Effector memory CD4-positive, alpha-beta T cell (primary cell): Measurements from ENCODE around the gene CCL8.

Source experiments
- DNase-seq, 3 donors: peaks; one replicate each; pipeline ENCODE4 v3.0.0-alpha.2; 2020
- H3K27ac ChIP-seq: 2 replicates; pipeline ENCODE4 v1.7.0; 2013; ENCODE audit warnings: mild to moderate bottlenecking, low read length, moderate library complexity; ENCODE audit not compliant: insufficient read depth, poor library complexity, severe bottlenecking
- H3K27me3 ChIP-seq: replicated peaks from 2 replicates; pipeline ENCODE4 v1.7.0; 2013; ENCODE audit warnings: mild to moderate bottlenecking, low read length; ENCODE audit not compliant: insufficient read depth, control insufficient read depth, poor library complexity, severe bottlenecking
- H3K36me3 ChIP-seq: 2 replicates; pipeline ENCODE4 v1.7.0; 2013; ENCODE audit warnings: mild to moderate bottlenecking, low read length, moderate library complexity; ENCODE audit not compliant: control insufficient read depth, insufficient read depth
- H3K4me1 ChIP-seq: 2 replicates; pipeline ENCODE4 v1.7.0; 2013; ENCODE audit warnings: low read length, mild to moderate bottlenecking; ENCODE audit not compliant: control insufficient read depth, insufficient read depth, poor library complexity, severe bottlenecking
- H3K4me3 ChIP-seq: 2 replicates; pipeline ENCODE4 v1.7.0; 2013; ENCODE audit warnings: low read length, low read depth, mild to moderate bottlenecking; ENCODE audit not compliant: insufficient read depth, poor library complexity, severe bottlenecking
- H3K9me3 ChIP-seq: 2 replicates; pipeline ENCODE4 v1.7.0; 2013; ENCODE audit warnings: mild to moderate bottlenecking, low read length, moderate library complexity; ENCODE audit not compliant: control insufficient read depth

The CCL8 gene

DNA sequence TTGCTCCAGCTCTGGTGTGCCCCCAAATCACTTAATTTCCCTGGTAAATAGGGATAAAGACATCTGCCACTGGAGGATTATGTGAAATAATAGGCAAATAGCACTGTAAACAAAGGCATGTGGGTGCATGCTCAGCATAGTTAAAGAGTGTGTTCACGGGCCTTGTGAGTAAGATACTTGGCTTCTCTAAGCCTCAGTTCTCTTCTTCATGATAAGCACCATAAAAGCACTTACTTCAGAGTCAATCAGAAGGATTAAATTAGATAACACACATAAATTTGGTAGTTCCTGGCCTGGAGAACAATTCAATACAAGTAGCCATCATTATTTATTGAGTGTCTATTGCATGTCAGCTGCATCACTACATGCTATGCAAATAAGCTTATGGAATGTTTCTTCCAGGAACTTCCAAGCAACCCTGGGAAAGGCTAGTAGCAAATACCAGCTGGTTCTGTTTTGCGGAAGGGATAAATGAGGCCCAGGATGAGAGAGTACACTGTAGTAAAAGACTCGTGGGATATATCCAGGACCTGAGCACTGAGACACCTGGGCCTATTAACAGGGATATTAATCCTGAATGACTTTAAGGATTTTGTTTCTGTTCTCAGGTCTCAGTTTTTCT lies 19.2 kb upstream of the CCL8 start:
- no peak for DNase-seq
- no peak overlapping the region for H3K27ac ChIP-seq
- H3K4me3 ChIP-seq, result no peak overlapping the region
- no peaks in the 10 kb centered on the region for H3K27me3 ChIP-seq
- H3K4me1 ChIP-seq, result no peaks in the 10 kb centered on the region
- H3K9me3 ChIP-seq, result no peaks in the 10 kb centered on the region
- H3K36me3 ChIP-seq, result no peaks in the 10 kb centered on the region

DNA sequence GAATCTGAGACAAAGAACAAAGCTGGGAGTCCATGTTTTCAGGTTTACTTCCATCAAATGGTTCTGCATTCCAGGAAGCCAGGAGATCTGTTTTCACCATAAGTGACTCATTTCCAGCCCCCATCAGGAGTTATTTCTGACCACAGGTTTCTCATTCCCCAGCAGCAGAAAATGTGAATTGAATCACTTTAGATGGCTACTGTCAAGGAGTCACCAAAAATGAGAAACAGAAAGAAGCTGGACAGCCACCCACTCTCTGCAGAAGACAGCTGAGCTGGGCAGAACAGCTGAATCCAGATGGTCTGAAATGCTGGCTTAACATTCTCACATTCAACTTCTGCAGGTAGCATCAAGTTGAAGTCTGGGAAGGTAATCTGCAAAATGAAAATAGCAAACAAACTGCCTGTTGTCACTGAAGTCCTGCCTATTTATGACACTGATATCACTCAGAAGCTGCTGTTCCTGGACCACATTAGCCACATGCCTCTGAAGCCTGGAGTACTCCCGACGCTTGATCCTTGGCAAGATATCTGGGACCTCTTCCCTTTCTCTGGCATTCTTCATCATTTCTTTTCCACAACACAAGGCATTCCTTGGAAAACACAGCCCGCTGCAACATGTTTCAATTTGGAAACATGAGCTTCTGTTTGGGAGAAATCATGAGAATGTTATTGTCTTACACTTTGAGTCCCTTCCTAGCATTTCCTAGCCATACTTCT lies 18.4 kb upstream of the CCL8 start:
- Histone ChIP-seq H3K4me3 (no peak overlapping the region), H3K9me3 (no peaks in the 10 kb centered on the region), H3K4me1 (no peaks in the 10 kb centered on the region), H3K36me3 (no peaks in the 10 kb centered on the region), H3K27ac (no peak overlapping the region), H3K27me3 (no peaks in the 10 kb centered on the region)
- no peak for DNase-seq

DNA sequence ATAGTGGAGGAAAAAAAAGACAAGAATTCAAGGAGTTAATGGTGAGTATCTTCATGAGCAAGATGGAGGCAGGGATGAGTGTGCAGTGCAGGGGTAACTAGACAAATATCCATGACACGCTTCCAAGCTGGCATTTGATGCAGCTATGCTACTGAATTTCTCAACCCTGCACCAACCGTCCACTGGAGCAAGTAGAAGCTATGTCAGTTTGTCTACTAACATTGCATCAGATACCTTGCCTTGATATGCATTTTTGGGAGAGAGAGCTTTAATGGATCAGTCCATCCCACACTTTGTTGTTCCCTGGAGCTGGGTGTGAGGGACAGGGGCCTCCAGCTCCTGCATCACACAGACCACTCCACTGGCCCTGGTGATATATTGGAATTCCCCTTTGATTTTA lies 17.2 kb upstream of the CCL8 start:
- Histone ChIP-seq H3K27ac (no peak overlapping the region), H3K36me3 (no peaks in the 10 kb centered on the region), H3K4me3 (no peak overlapping the region), H3K4me1 (no peaks in the 10 kb centered on the region), H3K9me3 (no peaks in the 10 kb centered on the region), H3K27me3 (no peaks in the 10 kb centered on the region)
- no peak for DNase-seq

DNA sequence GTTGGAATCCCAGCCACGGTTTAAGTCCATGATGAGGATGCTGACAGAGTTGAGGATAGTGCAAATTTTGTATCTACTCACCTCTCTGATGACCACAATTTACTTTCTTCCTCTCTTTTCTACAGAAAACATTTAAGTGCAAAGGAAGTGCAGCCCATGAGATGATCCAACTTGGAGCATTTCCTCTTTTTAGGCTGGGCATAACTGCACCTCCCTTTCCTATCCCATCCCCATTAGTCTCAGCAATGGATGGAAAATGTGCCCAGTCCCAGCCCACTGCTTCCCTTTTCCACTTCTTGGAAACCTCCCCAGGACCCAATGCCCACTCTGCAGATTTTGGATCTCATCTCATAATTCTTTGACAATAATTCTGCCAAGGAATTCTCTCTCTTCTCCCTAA lies 16.6 kb upstream of the CCL8 start:
- Histone ChIP-seq H3K27me3 (no peaks in the 10 kb centered on the region), H3K9me3 (no peaks in the 10 kb centered on the region), H3K36me3 (no peaks in the 10 kb centered on the region), H3K4me1 (no peaks in the 10 kb centered on the region), H3K4me3 (no peak overlapping the region), H3K27ac (no peak overlapping the region)
- DNase-seq, result no peak

DNA sequence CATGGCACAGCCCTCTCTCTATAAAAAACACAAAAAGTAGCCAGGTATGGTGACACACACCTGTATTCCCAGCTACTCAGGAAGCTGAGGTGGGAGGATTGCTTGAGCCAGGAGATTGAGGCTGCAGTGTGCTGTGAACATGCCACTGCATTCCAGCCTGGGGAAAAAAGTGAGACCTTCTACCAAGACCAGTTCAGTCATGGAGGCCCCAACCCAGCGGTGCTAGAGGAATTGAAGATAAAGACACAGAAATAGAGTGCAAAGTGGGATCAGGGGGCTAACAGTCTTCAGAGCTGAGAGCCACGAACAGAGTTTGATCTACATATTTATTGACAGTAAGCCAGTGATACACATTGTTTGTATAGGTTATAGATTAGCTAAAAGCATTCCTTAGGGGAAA lies 15.6 kb upstream of the CCL8 start:
- Histone ChIP-seq H3K36me3 (no peaks in the 10 kb centered on the region), H3K4me1 (no peaks in the 10 kb centered on the region), H3K9me3 (no peaks in the 10 kb centered on the region), H3K27me3 (no peaks in the 10 kb centered on the region), H3K4me3 (no peak overlapping the region), H3K27ac (no peak overlapping the region)
- DNase-seq, result no peak

DNA sequence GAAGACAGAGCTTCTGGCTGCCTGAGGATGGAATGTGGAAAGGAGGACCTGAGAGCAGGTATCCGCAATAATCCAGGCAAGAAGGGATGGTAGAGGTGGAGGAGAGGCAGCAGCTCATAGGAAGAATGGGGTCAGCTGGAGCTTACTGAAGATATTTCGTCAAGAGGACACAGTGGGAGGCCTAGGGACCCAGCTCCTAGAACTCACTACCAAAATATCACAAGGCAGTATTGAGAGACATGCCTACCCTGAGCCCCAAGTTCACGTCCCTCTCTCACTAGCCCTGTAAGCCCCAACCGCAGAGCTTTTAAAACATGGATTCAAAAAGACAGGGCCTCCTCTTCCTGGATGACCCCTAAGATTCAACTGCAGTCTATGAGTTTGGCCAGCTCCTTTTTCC lies 14.2 kb upstream of the CCL8 start:
- no peak for DNase-seq
- Histone ChIP-seq H3K27me3 (no peaks in the 10 kb centered on the region), H3K36me3 (no peaks in the 10 kb centered on the region), H3K27ac (no peak overlapping the region), H3K4me3 (no peak overlapping the region), H3K4me1 (no peaks in the 10 kb centered on the region), H3K9me3 (no peaks in the 10 kb centered on the region)

DNA sequence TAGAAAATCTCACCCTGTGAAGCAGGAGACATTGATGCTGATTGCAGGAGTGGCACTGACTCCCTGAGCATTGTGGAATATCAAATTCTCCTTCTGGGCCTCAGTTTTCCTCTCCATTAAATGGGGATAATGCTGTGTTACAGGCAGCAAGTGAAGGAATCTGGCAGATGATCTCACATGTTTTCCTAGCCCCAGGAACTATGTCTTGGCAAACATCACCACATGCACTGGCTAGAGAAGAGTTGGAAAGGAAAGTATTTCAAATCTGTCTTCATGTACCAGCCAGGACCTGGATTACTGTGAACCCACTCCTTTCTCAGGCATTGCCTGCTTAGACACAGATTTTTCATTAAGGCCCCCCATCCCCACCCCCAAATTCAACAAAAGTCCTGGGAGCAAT lies 13.6 kb upstream of the CCL8 start:
- Histone ChIP-seq H3K27ac (no peak overlapping the region), H3K4me3 (no peak overlapping the region), H3K4me1 (no peaks in the 10 kb centered on the region), H3K9me3 (no peaks in the 10 kb centered on the region), H3K27me3 (no peaks in the 10 kb centered on the region), H3K36me3 (no peaks in the 10 kb centered on the region)
- no peak for DNase-seq

DNA sequence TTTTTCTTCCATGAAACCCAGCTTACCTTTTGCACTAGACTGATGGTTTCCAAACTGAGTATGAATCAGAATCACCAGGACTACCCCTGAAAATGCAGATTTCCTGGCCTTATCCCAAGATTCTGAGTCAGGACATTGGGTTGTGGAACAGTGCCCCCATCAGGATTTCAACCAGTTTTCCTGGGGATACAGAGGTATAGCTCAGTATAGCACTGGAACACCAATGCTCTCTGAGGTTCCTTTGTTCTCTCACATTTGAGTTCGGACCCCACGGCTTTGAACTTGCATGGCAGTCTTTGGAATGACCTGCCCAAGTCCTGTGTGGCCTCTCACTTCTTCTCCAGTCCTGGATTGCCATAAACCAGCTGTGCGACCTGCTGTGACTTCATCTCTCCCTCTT lies 12.8 kb upstream of the CCL8 start:
- no peak for DNase-seq

DNA sequence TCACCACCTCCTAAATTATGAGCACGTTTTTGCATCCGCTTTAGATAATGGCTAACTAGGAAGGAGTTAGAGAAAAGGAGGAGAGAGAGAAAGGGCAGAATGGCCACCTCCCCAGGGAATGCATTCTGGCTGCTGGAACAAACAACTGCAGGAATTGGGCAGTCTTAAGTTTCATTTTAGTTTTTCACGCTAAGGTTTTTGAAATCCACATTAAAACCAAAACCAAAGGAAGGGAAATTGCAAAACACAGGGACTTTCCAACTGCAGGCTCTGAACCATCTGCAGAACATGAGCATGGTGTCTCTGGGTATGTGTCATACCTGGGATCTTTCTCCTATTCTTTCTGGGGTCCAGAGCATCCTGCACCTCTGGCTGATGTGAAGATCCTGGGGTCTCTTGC lies 12.1 kb upstream of the CCL8 start:
- no peak for DNase-seq
- H3K36me3 ChIP-seq, result no peaks in the 10 kb centered on the region
- H3K9me3 ChIP-seq, result no peaks in the 10 kb centered on the region
- no peaks in the 10 kb centered on the region for H3K27me3 ChIP-seq
- H3K4me1 ChIP-seq, result no peaks in the 10 kb centered on the region
- H3K27ac ChIP-seq, result no peak overlapping the region
- H3K4me3 ChIP-seq, result no peak overlapping the region

More for the DNA sequence above, 12.8 kb upstream of the CCL8 start:
- Histone ChIP-seq H3K4me3 (no peak overlapping the region), H3K27ac (no peak overlapping the region), H3K4me1 (no peaks in the 10 kb centered on the region), H3K9me3 (no peaks in the 10 kb centered on the region), H3K36me3 (no peaks in the 10 kb centered on the region), H3K27me3 (no peaks in the 10 kb centered on the region)

DNA sequence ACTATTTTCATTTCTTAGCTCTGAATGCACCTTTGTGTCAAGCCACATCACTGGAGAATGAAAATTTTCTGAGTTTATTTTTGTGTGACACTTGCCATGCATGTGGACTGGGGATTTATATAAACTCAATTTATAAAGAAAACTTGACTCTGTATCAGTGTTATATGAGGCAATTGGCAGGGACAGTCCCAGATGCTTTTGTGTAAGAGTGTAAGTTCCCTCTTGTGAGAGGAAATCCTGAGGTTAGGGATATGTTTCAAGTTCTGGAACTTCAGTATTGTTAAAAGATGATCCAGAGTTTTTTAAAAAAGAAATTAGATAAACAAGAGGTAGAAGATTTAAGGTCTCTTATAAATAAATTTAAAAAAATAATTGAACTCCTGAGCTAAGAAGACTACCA lies 10.9 kb upstream of the CCL8 start:
- H3K4me1 ChIP-seq, result no peaks in the 10 kb centered on the region
- DNase-seq, result no peak
- H3K9me3 ChIP-seq, result no peaks in the 10 kb centered on the region
- H3K27ac ChIP-seq, result no peak overlapping the region
- H3K4me3 ChIP-seq, result no peak overlapping the region
- no peaks in the 10 kb centered on the region for H3K27me3 ChIP-seq
- no peaks in the 10 kb centered on the region for H3K36me3 ChIP-seq
